ENCODE measurements around the gene ANGPTL7. TPM values are rescaled to one million over a fixed set of nuclear protein-coding genes. Genes with fewer than 3 reads are reported as not detected.

Gene ANGPTL7
- total RNA-seq, 3 donors from 2014 or later: 0.72 to 1.8 TPM; not detected in 1

GRCh38 chr1:11238311-11238710, 49.2 kb downstream of the ANGPTL7 start:
- H3K9me3 ChIP-seq: no peaks in the 10 kb centered on the region
- peaks cover 5% of the 10 kb centered on the region for H3K36me3 ChIP-seq (ENCODE audit: low read depth)
- no peak for TF ChIP-seq CTCF (IDR thresholded peaks at IDR 0.05)
- intact Hi-C loops (cut with DNase I, micrococcal nuclease): no loop called here
- H3K4me3 ChIP-seq: no peak overlapping the region
- no peak for DNase-seq
- no peak for ATAC-seq
- no peaks in the 10 kb centered on the region for H3K4me1 ChIP-seq (ENCODE audit: low read depth)

DNA sequence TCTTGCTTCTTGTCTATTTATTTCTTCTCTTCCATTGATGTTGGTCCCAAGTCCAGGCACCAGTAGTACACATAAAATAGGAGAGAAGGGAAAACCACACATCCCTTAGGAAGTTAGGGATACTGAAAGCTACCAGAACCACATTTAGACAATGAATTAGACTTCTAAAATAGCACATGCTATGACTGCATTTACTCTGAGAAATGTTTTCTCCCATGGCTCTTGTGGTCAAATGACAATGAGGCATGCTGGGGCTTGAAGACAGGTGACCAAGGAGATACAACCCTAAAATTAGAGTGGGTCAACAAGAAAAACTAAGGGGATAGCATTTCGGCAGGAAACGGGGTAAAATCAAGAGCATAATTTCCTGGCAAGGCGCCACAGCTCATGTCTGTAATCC, 56.1 kb downstream of the ANGPTL7 start:
- no peaks in the 10 kb centered on the region for H3K36me3 ChIP-seq (ENCODE audit: low read depth)
- ATAC-seq: no peak
- no peak for DNase-seq
- H3K4me3 ChIP-seq: no peak overlapping the region
- intact Hi-C loops (cut with DNase I, micrococcal nuclease): loop anchor here in 1 of 2 donors (10.0 kb wide), 1 partner anchor 400 kb away; no protein-coding TSS in a partner anchor
- H3K9me3 ChIP-seq: no peaks in the 10 kb centered on the region
- no peak for TF ChIP-seq CTCF (IDR thresholded peaks at IDR 0.05)
- no peaks in the 10 kb centered on the region for H3K4me1 ChIP-seq (ENCODE audit: low read depth)

Other genes starting within 250 kb of the ANGPTL7 start
- 100 to 1,000 TPM; 123 to 155 (median 147) TPM for gene TARDBP, start 176.7 kb upstream of the ANGPTL7 start, total RNA-seq
- not detected for gene MASP2, start 142.1 kb upstream of the ANGPTL7 start, total RNA-seq
- gene SRM, start 129.3 kb upstream of the ANGPTL7 start, total RNA-seq: 10 to 100 TPM; 14.0 to 46.3 (median 34.3) TPM
- gene EXOSC10, start 89.5 kb upstream of the ANGPTL7 start, total RNA-seq: 10 to 100 TPM; 47.1 to 52.9 (median 50.7) TPM
- gene MTOR, start 73.2 kb downstream of the ANGPTL7 start, total RNA-seq: 10 to 100 TPM; 37.9 to 50.5 (median 42.5) TPM
- gene UBIAD1, start 83.8 kb downstream of the ANGPTL7 start, total RNA-seq: 10 to 100 TPM in 2 of 3 donors, 1 to 10 TPM in 1; 8.9 to 14.9 (median 12.6) TPM

All from mucosa of descending colon (tissue), 3 donors.